GM20431 (cell line): Measurements from ENCODE around the gene TOPBP1.

Source experiments
- in situ Hi-C: fragments of 300-500 bp; cut with MseI, MboI; formaldehyde crosslinking; loops from one replicate; pipeline ENCODE4 v1.15.0; 2020; ENCODE audit warnings: low sequenced_read_pairs; ENCODE audit not compliant: unreplicated experiment

TOPBP1 gene

DNA sequence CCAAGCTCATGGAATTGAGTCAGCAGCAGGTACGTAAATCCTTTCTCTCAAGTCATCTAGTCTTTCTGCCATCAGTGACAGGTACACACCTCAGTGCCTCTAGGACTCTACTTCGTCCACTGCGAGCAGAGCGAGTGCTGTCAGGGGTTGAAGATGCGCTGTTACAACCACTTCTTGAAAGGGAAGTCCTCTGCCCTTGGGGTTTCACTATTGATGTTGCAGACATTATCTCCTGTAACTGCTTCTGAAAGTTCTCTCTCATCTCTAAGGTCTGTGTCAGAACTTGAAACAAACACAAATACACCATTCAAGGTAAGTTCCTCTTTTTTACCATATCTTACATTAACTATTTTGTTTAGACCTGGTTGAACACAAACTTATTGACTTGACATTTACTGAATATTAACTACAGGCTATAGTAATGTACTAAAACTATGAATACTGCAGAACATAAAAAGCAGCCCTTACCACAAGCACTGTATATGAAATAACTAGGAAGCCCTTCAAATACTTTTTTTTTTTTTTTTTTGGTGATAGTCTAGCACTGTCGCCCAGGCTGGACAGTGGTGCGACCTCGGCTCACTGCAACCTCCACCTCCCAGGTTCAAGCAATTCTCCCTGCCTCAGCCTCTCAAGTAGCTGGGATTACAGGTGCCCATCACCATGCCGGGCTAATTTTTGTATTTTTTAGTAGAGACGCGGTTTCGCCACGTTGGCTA is 41.5 kb downstream of the TOPBP1 start:
- in situ Hi-C loops, result no loop called here

DNA sequence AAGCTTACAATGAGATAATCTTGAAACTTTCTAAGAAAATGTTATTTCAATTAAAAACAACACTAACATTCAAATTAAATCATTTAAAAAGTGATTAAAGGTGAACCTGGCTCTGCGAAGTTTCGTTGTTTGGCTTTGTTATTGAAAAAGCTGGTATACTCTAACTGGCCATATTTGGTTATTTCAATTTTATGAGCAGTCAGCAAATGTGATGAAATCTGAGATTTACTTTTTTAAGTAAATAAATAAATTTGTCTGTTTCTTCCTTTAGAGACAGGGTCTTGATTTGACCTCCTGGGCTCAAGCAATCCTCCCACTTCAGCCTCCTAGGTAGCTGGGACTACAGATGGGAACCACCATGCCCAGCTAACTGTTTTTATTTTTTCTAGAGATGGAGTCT is 50.2 kb downstream of the TOPBP1 start:
- in situ Hi-C loops, result no loop called here

DNA sequence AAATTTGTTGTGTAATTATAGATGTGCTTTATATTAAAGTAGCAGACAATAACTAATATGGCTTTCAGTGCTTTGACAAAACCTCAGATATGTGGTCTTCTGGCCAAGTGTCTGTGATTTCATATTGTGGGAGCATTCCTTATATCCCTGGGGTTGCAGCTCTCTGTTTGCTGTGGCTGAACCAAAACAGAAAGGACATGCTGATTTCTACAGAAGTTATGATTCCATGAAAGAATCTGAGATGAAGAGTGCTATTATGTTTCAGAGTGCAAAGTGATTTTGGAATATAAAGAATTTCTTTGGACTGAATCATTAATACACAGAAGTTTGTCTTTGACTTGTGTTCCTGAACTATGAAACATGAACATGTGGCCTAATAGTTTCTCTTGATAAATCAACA is 51.7 kb downstream of the TOPBP1 start:
- in situ Hi-C loops, result no loop called here

DNA sequence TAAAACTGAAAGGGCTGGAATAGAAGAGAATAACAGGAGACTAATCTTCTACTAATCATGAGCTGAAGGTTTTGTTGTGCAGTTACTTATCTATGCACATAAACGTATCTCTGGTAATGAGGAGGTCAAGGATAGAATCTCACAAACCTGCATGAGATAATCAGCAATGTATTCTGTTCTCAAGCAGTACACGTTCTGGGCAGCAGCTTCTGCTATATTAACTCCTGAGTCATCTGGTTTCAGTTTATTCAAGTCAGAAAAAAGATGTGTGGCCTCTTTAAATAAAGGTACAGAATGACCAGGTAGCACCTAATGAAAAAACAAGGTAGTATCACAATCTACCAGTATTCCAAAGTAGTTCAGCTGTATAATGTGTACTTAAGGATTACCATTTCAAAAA is 53.4 kb downstream of the TOPBP1 start:
- in situ Hi-C loops, result no loop called here

DNA sequence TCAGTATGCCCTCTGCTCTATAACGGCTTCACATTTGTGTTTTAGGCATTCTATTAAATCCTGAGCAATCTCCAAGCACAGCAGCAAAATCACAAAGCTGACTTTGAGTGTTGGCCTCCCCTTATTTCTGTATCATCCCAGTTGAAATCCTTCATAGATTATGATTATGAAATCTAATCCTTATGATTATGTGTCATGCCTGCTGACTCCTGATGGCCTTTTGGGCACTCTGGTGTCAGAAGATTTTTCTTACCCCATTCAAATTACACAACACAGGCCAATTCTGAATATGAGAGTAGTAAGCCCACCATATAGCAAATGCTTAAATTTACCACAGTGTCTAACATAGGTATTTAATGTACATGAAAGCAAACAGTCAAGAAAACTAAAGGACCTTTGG is 53.9 kb downstream of the TOPBP1 start:
- in situ Hi-C loops, result no loop called here

DNA sequence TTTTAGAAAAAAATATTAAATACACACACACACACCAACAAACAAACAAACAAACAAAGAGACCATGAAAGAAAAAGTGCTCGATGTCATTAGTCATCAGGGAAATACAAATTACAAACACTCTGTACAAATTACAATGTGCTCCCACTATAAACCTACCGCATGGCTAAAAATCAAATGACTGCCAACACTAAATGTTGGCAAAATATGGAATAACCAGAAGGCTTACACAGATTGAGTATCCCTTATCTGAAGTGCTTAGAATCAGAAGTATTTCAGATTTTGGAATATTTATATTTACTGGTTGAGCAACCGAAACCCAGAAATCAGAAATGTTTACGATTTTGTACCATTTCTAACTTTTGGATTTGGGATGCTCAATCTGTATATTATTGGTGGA is 54.8 kb downstream of the TOPBP1 start:
- in situ Hi-C loops, result no loop called here

DNA sequence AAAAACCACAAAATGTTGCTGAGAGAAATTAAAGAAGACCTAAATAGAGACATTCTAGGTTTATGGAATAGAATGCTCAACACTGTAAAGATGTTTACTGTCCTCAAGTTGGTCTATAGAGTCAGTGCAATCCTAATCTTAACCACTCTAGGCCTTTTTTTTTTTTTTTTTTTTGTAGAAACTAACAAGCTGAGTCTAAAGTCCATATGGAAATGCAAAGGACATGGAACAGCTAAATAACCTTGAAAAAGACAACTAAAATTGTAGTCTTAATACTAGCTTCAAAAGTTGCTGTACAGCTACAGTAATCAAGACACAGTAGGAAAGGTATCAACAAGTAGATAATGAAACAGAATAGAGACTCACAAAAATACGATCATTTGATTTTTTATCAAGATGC is 55.4 kb downstream of the TOPBP1 start:
- in situ Hi-C loops, result no loop called here

DNA sequence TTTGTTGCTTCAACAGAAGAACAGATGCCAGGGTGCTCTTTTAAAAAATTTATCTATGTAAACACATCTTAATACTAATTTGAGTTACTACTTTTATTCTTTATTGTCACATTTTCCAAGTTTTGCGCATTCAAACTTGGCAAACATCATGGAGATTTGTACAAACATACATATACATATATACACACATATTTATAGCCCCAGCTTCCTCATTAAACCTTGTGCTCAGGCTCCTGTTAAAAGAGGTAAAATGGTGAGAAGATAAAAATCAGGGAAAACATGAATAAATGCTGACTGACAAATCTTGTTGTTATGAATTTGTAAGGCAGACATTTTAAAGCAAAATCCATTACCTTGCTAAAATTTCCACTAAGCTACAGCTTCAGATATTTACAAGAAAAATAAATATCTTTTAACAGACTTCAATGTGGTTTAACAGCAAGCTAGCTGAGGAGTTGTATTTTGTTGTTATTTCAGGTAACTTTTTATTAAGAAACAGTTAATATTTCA is 61.1 kb downstream of the TOPBP1 start:
- in situ Hi-C loops, result no loop called here

DNA sequence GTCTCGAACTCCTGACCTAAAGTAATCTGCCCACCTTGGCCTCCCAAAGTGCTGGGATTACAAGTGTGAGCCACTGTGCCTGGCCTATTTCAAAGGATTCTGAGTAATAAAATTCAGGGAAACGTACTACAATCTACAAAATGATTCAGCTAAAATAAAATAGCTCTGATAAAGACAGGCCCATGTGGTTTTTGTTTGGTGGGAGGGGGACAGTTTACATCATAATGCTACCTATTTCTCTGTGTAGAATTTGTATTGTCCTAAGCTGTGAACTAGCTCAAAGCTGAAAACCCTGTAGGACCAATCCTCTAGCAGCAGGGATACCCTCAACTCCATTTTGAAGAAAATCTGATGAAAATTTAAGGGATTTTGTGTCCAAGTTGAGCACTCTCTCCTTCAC is 62.5 kb downstream of the TOPBP1 start:
- in situ Hi-C loops, result no loop called here

DNA sequence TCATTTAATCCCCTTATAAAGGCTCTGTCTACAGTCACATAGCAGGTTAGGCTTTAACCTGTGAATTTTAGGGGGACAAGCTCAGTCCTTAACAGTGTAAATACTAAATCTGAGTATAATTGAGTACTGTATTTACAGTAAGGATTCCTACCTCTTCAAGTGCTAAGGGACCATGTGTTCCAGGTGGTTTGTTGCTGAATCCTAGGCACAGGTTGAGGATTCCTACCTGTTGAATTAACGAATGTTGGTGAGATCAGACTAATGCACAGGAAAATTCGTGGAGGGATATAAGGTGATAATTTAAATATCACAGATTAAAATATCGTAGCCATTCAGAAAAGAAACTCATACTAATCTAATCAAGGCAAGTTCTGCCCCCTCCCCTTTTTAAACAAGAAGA is 63.3 kb downstream of the TOPBP1 start:
- in situ Hi-C loops, result no loop called here

DNA sequence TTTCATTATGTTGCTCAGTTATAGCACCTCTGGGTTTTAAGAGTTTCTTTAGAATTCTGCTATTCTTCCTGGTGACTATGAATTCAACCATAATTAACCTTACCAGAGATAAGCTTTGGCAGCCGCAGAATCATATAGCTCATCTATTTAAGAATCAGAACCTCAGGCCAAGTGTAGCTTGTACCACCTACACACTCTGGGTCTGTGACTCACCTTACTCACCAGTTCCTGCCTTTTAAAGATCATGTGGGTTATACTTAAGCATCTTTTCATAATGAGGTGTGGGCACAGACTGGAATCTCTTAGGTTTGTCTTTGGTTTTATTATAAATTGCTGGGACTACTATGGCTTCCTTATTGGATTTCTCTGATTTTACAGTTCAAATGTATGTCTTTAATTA is 66.4 kb downstream of the TOPBP1 start:
- in situ Hi-C loops, result no loop called here

DNA sequence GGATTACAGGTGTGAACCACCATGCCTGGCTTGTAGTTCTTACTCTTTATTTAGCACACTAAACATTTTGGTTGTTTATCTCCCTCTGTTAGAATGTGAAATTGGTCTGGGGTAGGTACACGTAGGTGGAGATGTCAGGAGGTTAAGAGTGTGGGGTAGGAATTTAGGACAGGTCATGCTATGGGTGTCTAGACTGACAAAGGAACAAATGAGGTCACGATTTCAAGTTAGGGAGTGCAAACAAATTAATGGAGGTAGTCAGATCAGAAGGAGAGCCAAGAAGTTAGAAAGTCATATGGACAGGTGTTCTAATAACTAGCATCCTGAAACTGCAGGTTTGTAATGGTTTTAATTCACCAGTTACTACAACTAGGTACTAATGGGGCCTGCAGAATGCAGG is 68.5 kb downstream of the TOPBP1 start:
- in situ Hi-C loops, result no loop called here

DNA sequence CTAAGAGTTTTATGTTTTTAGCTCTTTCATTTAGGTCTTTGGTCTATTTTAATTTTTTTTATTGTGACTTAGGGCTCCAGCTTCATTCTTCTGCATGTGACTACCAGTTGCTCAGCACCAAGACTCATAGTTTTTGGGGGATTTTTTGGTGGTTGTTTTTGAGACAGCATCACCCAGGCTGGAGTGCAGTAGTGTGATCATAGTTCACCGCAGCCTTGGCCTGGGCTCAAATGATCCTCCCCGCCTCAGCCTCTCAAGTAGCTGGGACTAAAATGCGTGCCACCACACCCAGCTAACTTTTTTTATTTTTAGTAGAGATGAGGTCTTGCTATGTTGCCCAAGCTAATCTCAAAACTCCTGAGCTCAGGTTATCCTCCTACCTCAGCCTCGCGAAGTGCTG is 68.9 kb downstream of the TOPBP1 start:
- in situ Hi-C loops, result no loop called here

DNA sequence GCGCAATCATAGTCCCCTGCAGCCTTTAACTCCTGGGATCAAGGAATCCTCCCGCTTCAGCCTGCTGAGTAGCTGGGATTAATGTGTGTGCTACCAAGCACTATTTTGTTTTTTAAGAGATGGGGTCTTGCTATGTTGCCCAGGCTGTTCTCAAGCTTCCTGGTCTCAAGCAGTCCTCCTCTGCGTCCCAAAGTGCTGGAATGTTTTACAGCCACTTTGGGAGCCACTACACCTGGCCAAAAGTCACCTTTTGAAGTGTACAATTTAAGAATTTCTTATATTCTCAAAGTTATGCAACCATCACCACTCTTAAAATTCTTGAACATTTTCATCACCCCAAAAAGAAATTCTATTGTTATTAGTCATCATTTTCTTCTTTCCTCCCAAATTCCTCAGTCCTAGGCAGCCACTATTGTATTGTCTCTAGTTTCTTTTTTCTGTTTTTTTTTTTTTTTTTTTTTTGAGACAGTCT is 70.4 kb downstream of the TOPBP1 start:
- in situ Hi-C loops, result no loop called here

DNA sequence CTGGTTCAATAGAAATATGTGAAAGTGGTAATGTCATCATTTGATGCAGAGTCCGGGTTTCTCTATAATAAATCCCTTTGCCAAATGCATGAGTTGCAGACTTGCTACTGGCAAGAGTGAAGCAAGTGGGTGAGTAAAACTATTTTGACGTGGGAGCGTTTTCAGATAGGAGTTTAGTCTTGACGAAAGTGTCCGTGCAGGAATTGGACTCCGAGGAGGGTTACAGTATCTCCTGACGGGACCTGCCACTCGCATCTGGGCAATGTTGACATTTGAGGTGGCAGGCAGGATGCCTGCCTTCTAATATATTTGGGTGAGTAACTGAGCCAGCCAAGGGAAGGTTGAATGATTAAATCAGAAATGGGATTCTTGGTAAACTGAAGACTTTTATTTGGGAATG is 72.2 kb downstream of the TOPBP1 start:
- in situ Hi-C loops, result no loop called here

DNA sequence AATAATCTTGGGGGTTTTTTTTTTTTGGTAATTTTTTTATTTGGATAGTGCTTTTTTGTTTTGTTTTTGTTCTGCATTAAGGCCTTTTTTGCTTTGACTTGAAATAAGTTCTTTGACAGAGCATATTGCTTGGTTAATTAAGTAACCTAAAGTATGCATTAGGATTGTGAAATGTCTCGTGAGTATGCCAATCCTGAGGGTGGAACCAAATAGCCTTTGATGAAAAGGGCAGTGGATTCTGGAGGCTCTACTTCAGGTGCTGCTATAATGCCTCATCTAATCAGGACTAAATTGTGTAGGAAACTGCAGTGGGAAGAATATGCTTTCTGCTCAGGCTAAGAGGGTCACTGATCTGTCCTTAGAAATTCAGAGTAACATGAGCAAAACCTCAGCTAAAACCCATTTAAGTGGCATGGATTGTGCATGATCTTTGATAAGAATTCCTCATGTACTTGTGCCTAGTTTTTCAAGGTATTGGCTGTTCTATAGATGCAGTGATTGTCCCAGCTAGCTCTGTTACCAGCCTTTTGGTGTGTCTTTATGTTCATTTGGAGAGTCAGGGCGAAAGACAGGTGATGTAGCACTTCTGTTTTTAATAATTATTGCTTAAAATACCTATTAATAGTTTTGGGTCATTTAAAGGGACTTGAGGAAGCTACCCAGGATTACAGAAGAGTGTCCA is 72.8 kb downstream of the TOPBP1 start:
- in situ Hi-C loops, result no loop called here

DNA sequence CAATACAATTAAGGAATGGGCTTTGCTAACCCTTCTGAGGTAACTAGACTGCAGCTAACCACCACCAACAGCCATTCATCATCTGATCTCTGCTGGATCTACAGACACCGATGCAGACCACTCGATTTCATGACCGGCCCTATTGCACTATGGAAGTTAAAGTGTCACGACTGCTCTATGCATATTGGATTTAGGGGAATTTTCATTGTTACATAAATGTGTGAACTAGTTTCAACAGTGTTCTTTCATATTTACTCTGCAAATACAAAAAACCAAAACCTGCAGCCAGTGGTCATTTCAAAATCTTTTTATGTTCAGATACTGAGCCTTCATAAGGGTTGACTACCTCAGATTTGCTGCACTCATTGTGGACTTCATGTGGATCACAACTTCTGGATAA is 73.7 kb downstream of the TOPBP1 start:
- in situ Hi-C loops, result no loop called here

DNA sequence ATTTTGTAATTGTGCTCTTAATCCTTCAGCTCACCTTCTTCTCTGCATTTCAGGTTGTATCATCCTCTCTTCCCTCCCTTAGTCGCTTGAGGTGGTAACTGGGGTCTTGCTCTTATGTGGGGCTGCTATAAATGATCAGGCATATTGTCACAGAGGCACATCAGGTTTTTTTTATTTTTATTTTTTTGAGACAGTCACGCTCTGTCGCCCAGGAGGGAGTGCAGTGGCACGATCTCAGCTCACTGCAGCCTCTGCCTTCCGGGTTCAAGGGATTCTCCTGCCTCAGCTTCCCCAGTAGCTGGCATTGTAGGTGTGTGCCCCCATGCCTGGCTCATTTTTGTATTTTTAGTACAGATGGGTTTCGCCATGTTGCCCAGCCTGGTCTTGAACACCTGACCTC is 78.3 kb downstream of the TOPBP1 start:
- in situ Hi-C loops, result no loop called here

DNA sequence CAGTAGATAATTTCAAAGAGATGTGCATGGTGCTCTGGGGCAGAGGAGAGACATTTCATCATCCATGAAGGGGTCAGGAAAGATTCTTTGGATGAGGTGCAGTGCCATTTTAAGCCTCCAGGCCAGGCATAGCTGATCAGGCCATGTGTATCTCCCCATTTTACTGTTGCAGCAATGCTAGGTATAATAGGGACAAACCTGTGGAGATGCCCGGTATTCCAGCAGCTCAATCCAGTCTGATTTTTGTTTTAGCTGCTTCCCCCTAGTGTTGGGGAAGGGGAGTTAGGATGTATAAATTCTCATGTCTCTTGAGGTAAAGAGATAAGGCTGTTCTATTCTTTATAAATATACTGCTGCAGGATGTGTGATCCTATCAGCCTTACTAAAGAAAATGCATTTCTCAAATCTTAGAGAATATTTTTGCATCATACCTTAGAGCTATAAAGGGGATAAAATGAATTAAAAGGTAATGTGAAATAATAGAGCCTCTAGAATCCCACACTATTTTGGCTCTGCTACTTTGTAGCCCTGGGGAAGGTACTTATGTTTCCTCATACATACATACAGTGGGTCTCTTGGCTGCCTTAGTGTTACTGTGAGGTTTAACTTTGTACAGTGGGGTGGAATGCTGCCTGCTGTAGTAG is 83.1 kb downstream of the TOPBP1 start:
- in situ Hi-C loops, result loop anchor here (10.0 kb wide), 1 partner anchor 114 kb away; no protein-coding TSS in a partner anchor

DNA sequence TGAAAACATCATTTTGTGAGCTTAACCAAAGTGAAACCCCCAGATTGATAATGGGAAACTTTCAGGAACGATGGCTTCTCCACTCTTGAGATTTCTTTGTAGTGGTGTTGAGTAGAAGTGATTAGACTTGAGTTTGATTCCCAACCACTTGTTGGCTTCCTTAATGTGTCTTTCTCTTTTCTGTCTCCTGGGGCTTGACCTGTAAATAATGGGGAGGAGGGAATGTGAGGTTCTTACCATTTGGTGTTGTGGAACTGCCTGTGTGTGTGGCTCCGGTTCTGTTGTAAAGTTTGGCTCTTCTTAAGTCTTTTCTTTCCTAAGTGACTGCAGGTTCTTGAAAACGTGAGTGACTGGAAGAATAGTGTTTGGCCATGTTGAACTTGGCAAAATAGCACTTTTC is 85.6 kb downstream of the TOPBP1 start:
- in situ Hi-C loops, result loop anchor here (10.0 kb wide), 1 partner anchor 111 kb away; no protein-coding TSS in a partner anchor

DNA sequence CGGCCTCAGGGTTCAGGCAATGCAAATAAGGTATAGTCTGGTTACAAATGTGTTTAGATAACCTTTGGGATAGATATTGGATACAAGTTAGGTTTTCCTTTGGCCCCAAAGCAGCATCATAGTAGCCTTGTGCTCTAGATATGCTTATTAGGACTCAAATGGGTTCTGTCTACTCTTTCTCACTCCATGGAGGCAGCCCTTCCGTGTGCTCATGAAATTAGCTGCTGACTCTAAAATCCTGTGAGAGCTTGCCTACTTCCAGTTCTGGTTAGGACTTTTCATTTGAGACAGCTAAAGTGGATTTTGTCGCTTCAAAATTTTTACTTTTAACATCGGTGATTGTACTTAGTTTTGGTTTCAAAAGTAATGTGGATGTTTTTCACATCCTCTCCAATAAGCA is 86.7 kb downstream of the TOPBP1 start:
- in situ Hi-C loops, result loop anchor here (10.0 kb wide), 1 partner anchor 110 kb away; no protein-coding TSS in a partner anchor
